HCT116 (cell line): ENCODE data around the gene ZNF367.

ENCODE experiments used
- CEBPB ChIP-seq: IDR thresholded peaks from 2 replicates; pipeline ENCODE4 v1.6.1; 2012; ENCODE audit warnings: low read depth
- CTCF ChIP-seq, 3 experiments: fragments of 200-600 bp in 1 of 3; sonication (generic) in 1 of 3; IDR thresholded peaks in 2 of 3; conservative IDR thresholded peaks in 1 of 3; 2 replicates each; pipeline ENCODE4 v1.5.1; 2012 to 2017; ENCODE audit warnings: low read depth in 2 of 3, low read length in 2 of 3, antibody characterized with exemption in 1 of 3, borderline replicate concordance in 1 of 3, control low read depth in 1 of 3, mild to moderate bottlenecking in 1 of 3, mixed read lengths in 1 of 3, mixed run types in 1 of 3, moderate library complexity in 1 of 3; ENCODE audit not compliant: insufficient read depth in 1 of 3
- POLR2A ChIP-seq: IDR thresholded peaks from 2 replicates; pipeline ENCODE4 v1.7.0; 2011; ENCODE audit warnings: borderline replicate concordance; ENCODE audit not compliant: insufficient read depth, insufficient read length; ENCODE audit errors: extremely low read depth
- POLR2AphosphoS5 ChIP-seq: IDR thresholded peaks from 2 replicates; pipeline ENCODE4 v1.6.1; 2011; ENCODE audit warnings: mild to moderate bottlenecking, low read depth, low read length, moderate library complexity
- SIN3A ChIP-seq: IDR thresholded peaks from 2 replicates; pipeline ENCODE4 v1.6.1; 2012; ENCODE audit warnings: low read depth
- SP1 ChIP-seq: IDR thresholded peaks from 2 replicates; pipeline ENCODE4 v1.6.1; 2012; ENCODE audit warnings: low read depth
- SRF ChIP-seq: IDR thresholded peaks from 2 replicates; pipeline ENCODE4 v1.6.1; 2012; ENCODE audit warnings: low read depth
- ZBTB33 ChIP-seq: IDR thresholded peaks from 2 replicates; pipeline ENCODE4 v1.6.1; 2011; ENCODE audit warnings: mild to moderate bottlenecking, low read length, moderate library complexity; ENCODE audit not compliant: insufficient replicate concordance; ENCODE audit errors: extremely low read depth

GRCh38 chr9:96467784-96468183, 49.6 kb upstream of the ZNF367 start:
- TF ChIP-seq CEBPB (no peak), SP1 (no peak), SIN3A (no peak), POLR2A (no peak), CTCF (IDR thresholded peaks at IDR 0.05 in 2 of 3, conservative IDR thresholded peaks at IDR 0.05 in 1 of 3; ENCODE audit: borderline replicate concordance in 1 of 3, insufficient read depth in 1 of 3, low read depth in 2 of 3, low read length in 2 of 3) (no peak), SRF (no peak), ZBTB33 (no peak), POLR2AphosphoS5 (no peak)
